ENCODE results near the gene RASAL2. TPM values are rescaled to one million over a fixed set of nuclear protein-coding genes. Genes with fewer than 3 reads are reported as not detected.
A peak's percentile ranks its signal among the peaks of the same experiment; 100 is the strongest.

The RASAL2 gene
- total RNA-seq, 1 donor from 2014 or later = 18.3 TPM

DNA sequence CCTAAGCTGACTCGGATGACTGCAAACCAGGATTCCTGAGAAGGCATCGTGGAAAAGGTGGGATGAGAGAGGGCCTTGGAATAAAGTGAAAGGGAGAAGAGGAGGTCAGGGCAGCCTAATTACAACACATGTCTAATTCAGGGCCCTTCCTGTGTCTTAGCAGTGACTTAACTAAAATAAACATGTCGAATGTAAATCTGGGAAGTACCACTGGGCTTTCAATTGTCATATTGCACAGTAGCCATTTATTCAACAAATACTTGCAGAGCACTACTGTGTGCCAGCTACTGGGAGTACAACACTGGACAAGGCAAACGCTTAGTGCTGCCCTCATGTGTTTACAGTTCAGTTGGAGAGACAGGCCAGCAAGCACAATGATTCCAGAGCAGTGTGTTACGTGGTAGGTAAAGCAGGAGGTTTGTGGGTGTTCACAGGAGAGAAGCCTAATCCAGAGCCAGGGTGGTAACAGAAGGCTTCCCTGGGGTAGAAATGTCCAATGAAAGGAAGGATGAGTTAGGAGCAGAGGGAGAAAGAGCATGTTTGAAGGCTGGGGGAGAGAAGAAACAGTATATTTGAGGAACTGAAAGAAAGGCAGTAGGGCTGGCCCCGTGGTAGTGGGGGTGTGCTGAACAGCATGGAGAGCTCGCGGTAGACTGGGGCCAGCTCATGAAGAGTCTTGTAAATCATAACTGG lies 38.0 kb upstream of the RASAL2 start:
- Mint-ChIP-seq H3K4me3 (no peak overlapping the region), H3K27me3 (ENCODE audit: insufficient read depth, low read depth) (peaks cover 4% of the 10 kb centered on the region), H3K9me3 (no peaks in the 10 kb centered on the region), H3K4me1 (peaks cover 83% of the 10 kb centered on the region), H3K27ac (peak overlapping the region; percentile 18), H3K36me3 (no peaks in the 10 kb centered on the region)
- Histone ChIP-seq H3K9me3 (ENCODE audit: low read depth) (no peaks in the 10 kb centered on the region), H3K36me3 (no peaks in the 10 kb centered on the region), H4K20me1 (ENCODE audit: low read depth) (no peaks in the 10 kb centered on the region), H3K27ac (no peak overlapping the region), H3K4me1 (peaks cover 25% of the 10 kb centered on the region), H3F3A (ENCODE audit: low read depth) (peaks cover 23% of the 10 kb centered on the region), H3K4me3 (no peak overlapping the region), H3K9ac (no peak overlapping the region), H2AFZ (replicated peaks) (peak overlapping the region; percentile 75), H3K27me3 (peaks cover 10% of the 10 kb centered on the region), H3K79me2 (ENCODE audit: low read depth) (no peaks in the 10 kb centered on the region), H3K4me2 (no peak overlapping the region)
- peak; percentile 45 for DNase-seq (ENCODE audit: low spot score)
- TF ChIP-seq, protein P1, sequence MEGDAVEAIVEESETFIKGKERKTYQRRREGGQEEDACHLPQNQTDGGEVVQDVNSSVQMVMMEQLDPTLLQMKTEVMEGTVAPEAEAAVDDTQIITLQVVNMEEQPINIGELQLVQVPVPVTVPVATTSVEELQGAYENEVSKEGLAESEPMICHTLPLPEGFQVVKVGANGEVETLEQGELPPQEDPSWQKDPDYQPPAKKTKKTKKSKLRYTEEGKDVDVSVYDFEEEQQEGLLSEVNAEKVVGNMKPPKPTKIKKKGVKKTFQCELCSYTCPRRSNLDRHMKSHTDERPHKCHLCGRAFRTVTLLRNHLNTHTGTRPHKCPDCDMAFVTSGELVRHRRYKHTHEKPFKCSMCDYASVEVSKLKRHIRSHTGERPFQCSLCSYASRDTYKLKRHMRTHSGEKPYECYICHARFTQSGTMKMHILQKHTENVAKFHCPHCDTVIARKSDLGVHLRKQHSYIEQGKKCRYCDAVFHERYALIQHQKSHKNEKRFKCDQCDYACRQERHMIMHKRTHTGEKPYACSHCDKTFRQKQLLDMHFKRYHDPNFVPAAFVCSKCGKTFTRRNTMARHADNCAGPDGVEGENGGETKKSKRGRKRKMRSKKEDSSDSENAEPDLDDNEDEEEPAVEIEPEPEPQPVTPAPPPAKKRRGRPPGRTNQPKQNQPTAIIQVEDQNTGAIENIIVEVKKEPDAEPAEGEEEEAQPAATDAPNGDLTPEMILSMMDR (IDR thresholded peaks at IDR 0.05) = no peak
- TF ChIP-seq EZH2 (IDR thresholded peaks at IDR 0.05) (no peak), EZH2phosphoT487 (IDR thresholded peaks at IDR 0.05) (no peak)

DNA sequence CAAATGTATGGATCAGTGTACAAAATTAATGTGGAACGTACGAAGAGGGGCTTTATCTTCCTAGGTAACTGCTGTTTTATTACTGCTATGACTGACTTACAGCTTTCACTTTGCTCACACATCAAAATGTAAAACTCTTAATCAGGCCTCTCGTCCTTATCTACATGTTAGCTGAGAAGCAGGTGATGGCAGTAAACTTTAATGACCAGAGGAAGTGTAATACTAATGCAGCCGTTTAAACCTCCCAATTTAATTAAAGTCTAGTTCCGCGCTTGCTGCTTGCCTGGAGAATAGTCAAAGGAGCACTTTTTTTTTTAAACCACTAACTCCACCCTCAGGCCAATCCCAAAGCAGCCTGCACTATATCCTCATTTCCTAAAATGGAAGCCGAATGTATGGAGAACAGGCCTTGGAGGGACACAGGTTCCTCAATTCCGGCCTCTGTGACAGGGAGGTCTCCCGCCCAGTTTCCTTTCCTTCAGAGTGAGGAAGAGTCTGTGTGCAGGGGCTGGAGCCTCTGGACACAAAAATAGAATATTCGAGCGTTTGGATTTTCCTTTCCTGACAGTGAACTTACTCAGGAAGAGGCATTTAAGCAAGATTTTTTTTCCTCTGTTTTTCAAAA lies 36.7 kb upstream of the RASAL2 start:
- Mint-ChIP-seq H3K36me3 (no peaks in the 10 kb centered on the region), H3K27me3 (ENCODE audit: insufficient read depth, low read depth) (peaks cover 4% of the 10 kb centered on the region), H3K27ac (no peak overlapping the region), H3K4me3 (no peak overlapping the region), H3K4me1 (peaks cover 81% of the 10 kb centered on the region), H3K9me3 (no peaks in the 10 kb centered on the region)
- peaks cover 27% of the 10 kb centered on the region for H3F3A ChIP-seq (ENCODE audit: low read depth)
- no peaks in the 10 kb centered on the region for H3K36me3 ChIP-seq
- H3K9ac ChIP-seq = no peak overlapping the region
- no peak overlapping the region for H3K27ac ChIP-seq
- H3K9me3 ChIP-seq (ENCODE audit: low read depth) = no peaks in the 10 kb centered on the region
- H3K27me3 ChIP-seq = peaks cover 23% of the 10 kb centered on the region
- DNase-seq (ENCODE audit: low spot score) = no peak
- no peak overlapping the region for H3K4me2 ChIP-seq
- no peak overlapping the region for H3K4me3 ChIP-seq
- no peaks in the 10 kb centered on the region for H4K20me1 ChIP-seq (ENCODE audit: low read depth)
- H2AFZ ChIP-seq (replicated peaks) = no peak overlapping the region
- no peaks in the 10 kb centered on the region for H3K79me2 ChIP-seq (ENCODE audit: low read depth)
- H3K4me1 ChIP-seq = peaks cover 28% of the 10 kb centered on the region
- no peak for TF ChIP-seq EZH2 (IDR thresholded peaks at IDR 0.05)
- TF ChIP-seq, protein P1 (IDR thresholded peaks at IDR 0.05) = no peak
- TF ChIP-seq EZH2phosphoT487 (IDR thresholded peaks at IDR 0.05) = no peak

DNA sequence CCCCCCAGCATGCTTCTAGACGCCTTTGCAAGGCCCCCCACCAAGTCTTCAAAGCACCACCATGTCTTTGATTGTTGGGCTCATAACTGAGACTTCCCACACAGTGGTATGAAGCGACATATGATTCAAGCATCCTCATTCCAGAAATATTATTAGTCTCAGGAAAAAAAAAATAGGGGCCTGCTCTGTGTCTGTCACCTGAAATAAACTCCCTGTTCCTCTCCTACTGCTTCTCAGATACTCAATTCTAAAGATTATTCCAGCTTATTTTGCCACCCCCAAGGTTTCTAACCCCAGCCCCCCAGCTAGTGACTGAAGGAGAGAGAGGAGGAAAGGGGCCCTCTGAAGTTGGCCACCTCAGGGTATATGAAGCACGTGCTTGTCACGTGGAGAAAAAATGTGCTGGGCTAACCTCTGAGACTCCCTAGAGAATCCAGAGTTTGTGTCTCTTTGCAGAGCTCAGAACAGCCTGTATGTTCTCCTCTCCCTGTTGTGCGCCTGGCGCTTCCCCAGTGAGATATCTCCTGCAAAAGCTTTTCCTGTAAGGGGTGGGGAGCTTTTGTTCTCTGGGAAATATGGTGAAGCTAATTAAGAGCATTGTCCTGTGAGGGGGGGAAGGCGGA lies 35.9 kb upstream of the RASAL2 start:
- Histone ChIP-seq H3K4me2 (peak overlapping the region; percentile 34), H3K27me3 (peaks cover 31% of the 10 kb centered on the region), H3K27ac (no peak overlapping the region), H3K4me3 (no peak overlapping the region), H2AFZ (replicated peaks) (peak overlapping the region; percentile 78), H4K20me1 (ENCODE audit: low read depth) (no peaks in the 10 kb centered on the region), H3F3A (ENCODE audit: low read depth) (peaks cover 27% of the 10 kb centered on the region), H3K9me3 (ENCODE audit: low read depth) (no peaks in the 10 kb centered on the region), H3K4me1 (peaks cover 23% of the 10 kb centered on the region), H3K9ac (no peak overlapping the region), H3K36me3 (no peaks in the 10 kb centered on the region), H3K79me2 (ENCODE audit: low read depth) (no peaks in the 10 kb centered on the region)
- Mint-ChIP-seq H3K4me3 (no peak overlapping the region), H3K36me3 (no peaks in the 10 kb centered on the region), H3K27me3 (ENCODE audit: insufficient read depth, low read depth) (peaks cover 4% of the 10 kb centered on the region), H3K9me3 (no peaks in the 10 kb centered on the region), H3K27ac (peak overlapping the region; percentile 50), H3K4me1 (peaks cover 73% of the 10 kb centered on the region)
- DNase-seq (ENCODE audit: low spot score) = peak; percentile 60
- TF ChIP-seq EZH2phosphoT487 (IDR thresholded peaks at IDR 0.05) (no peak), EZH2 (IDR thresholded peaks at IDR 0.05) (no peak)
- TF ChIP-seq, protein P1 (IDR thresholded peaks at IDR 0.05) = no peak

Data from neural progenitor cell (in vitro differentiated cells).